ENCODE results near the gene LYRM2.

- TF ChIP-seq CTCF (IDR thresholded peaks at IDR 0.05), result no peak
- TF ChIP-seq POLR2A (IDR thresholded peaks at IDR 0.05), result no peak
Observed at GRCh38 chr6:89630488-89630887, 8.1 kb downstream of the LYRM2 start.

Measured in ovary (tissue), 3 donors.